ENCODE measurements around the gene CCR5AS.

Gene CCR5AS

GRCh38 chr3:46375218-46375617 lies 31.6 kb downstream of the CCR5AS start:
- no peak for DNase-seq

- DNase-seq = no peak
Observed at GRCh38 chr3:46374755-46375154, 32.1 kb downstream of the CCR5AS start.

- no peak for DNase-seq
Observed at GRCh38 chr3:46372492-46373359, 34.1 kb downstream of the CCR5AS start.

- DNase-seq = no peak
Observed at GRCh38 chr3:46371519-46372340, 35.1 kb downstream of the CCR5AS start.

- DNase-seq = no peak
Observed at GRCh38 chr3:46370839-46371518, 35.9 kb downstream of the CCR5AS start, which contains the start of gene CCR5. Gene CCR5 (plus strand): TSS chr3:46370946. CDS start chr3:46372903, 1,957 bp downstream.

GRCh38 chr3:46369675-46370132 lies 37.2 kb downstream of the CCR5AS start:
- no peak for DNase-seq

GRCh38 chr3:46369151-46369550 lies 37.7 kb downstream of the CCR5AS start:
- DNase-seq = no peak

- DNase-seq = no peak
Observed at GRCh38 chr3:46368569-46368968, 38.3 kb downstream of the CCR5AS start.

GRCh38 chr3:46367811-46368210 lies 39.1 kb downstream of the CCR5AS start:
- DNase-seq = no peak

GRCh38 chr3:46365737-46366524 lies 40.9 kb downstream of the CCR5AS start:
- no peak for DNase-seq

GRCh38 chr3:46365041-46365440 lies 41.8 kb downstream of the CCR5AS start:
- DNase-seq = no peak

GRCh38 chr3:46361408-46362283 lies 45.2 kb downstream of the CCR5AS start:
- no peak for DNase-seq

GRCh38 chr3:46360907-46361306 lies 46.0 kb downstream of the CCR5AS start:
- no peak for DNase-seq

GRCh38 chr3:46359733-46360493 lies 47.0 kb downstream of the CCR5AS start:
- peak; percentile 22 for DNase-seq

- no peak for DNase-seq
Observed at GRCh38 chr3:46358466-46358865, 48.4 kb downstream of the CCR5AS start.

GRCh38 chr3:46356909-46357308 lies 50.0 kb downstream of the CCR5AS start:
- DNase-seq = no peak

- DNase-seq = no peak
Observed at GRCh38 chr3:46356276-46356675, 50.6 kb downstream of the CCR5AS start.

- DNase-seq = no peak
Observed at GRCh38 chr3:46354984-46355383, 51.9 kb downstream of the CCR5AS start.

- DNase-seq = no peak
Observed at GRCh38 chr3:46354478-46354877, 52.4 kb downstream of the CCR5AS start.

GRCh38 chr3:46353647-46354410 lies 53.0 kb downstream of the CCR5AS start, which contains the start of gene CCR2:
Gene CCR2 (plus strand): TSS chr3:46354111. CDS start chr3:46357528, 3,417 bp downstream.
- no peak for DNase-seq

All from NCI-H774 (cell line).